A673 (cell line): ENCODE results near the gene MAP1S. TPM values are rescaled to one million over a fixed set of nuclear protein-coding genes. Genes with fewer than 3 reads are reported as not detected.

Source experiments
- Bru-seq: library from RNA; stranded (reverse); fragments of 400-500 nt; gene quantifications from one replicate; lab custom pipeline; 2021; lab: Mats Ljungman, UMichigan
- BruChase-seq, 2 experiments: library from RNA; stranded (reverse); fragments of 400-500 nt; gene quantifications; one replicate each; lab custom pipeline; 2021; lab: Mats Ljungman, UMichigan
- BruUV-seq: library from RNA; stranded (reverse); fragments of 400-500 nt; replicated peaks from 2 replicates; lab custom pipeline; 2021; lab: Mats Ljungman, UMichigan
- CTCF ChIA-PET: fragments of 300-600 bp; sonication (Branson Sonifier 250); formaldehyde crosslinking; loops from one replicate; lab custom pipeline; 2022; ENCODE audit warnings: antibody characterized with exemption; lab: Charles Lee
- POLR2A ChIA-PET: fragments of 300-600 bp; sonication (Branson Sonifier 250); formaldehyde crosslinking; loops from one replicate; lab custom pipeline; 2022; ENCODE audit warnings: antibody characterized with exemption; ENCODE audit not compliant: low non-redundant PET; lab: Charles Lee
- DNase-seq: peaks from one replicate; pipeline ENCODE4 v3.0.0-alpha.2; 2015; ENCODE audit warnings: low spot score
- H3K27ac ChIP-seq: fragments of 200-600 bp; sonication (generic); 2 replicates; pipeline ENCODE4 v1.5.1; 2016; ENCODE audit warnings: mixed run types, low read depth, mild to moderate bottlenecking, mixed read lengths, antibody characterized with exemption, low read length; ENCODE audit not compliant: poor library complexity, severe bottlenecking
- H3K27me3 ChIP-seq: fragments of 200-600 bp; sonication (generic); replicated peaks from 2 replicates; pipeline ENCODE4 v1.6.1; 2017; ENCODE audit warnings: mixed run types, low read depth, mild to moderate bottlenecking, mixed read lengths, antibody characterized with exemption, low read length; ENCODE audit not compliant: insufficient read depth, poor library complexity
- H3K36me3 ChIP-seq: fragments of 200-600 bp; sonication (generic); 2 replicates; pipeline ENCODE4 v1.6.1; 2016; ENCODE audit warnings: mixed run types, mild to moderate bottlenecking, mixed read lengths, antibody characterized with exemption, low read length; ENCODE audit not compliant: insufficient read depth, poor library complexity, severe bottlenecking
- H3K4me1 ChIP-seq: fragments of 200-600 bp; sonication (generic); 2 replicates; pipeline ENCODE4 v1.6.1; 2017; ENCODE audit warnings: mixed run types, mild to moderate bottlenecking, mixed read lengths, antibody characterized with exemption, low read length; ENCODE audit not compliant: insufficient read depth, poor library complexity, severe bottlenecking
- H3K4me3 ChIP-seq: fragments of 200-600 bp; sonication (generic); 2 replicates; pipeline ENCODE4 v1.5.1; 2016; ENCODE audit warnings: low read depth, mixed run types, mild to moderate bottlenecking, mixed read lengths, low read length; ENCODE audit not compliant: poor library complexity, severe bottlenecking
- H3K9me3 ChIP-seq: fragments of 200-600 bp; sonication (generic); 2 replicates; pipeline ENCODE4 v1.6.1; 2016; ENCODE audit warnings: mixed run types, low read depth, mild to moderate bottlenecking, mixed read lengths, antibody characterized with exemption, low read length; ENCODE audit not compliant: poor library complexity, severe bottlenecking
- CTCF ChIP-seq: fragments of 300-800, 200-600 bp; sonication (generic); conservative IDR thresholded peaks from 2 replicates; pipeline ENCODE4 v1.5.1; 2017; ENCODE audit warnings: low read depth, mild to moderate bottlenecking, antibody characterized with exemption, low read length, moderate library complexity, mixed read lengths
- EZH2 ChIP-seq: fragments of 200-600 bp; sonication (generic); IDR thresholded peaks from 2 replicates; pipeline ENCODE4 v1.6.1; 2017; ENCODE audit warnings: borderline replicate concordance, low read depth, mild to moderate bottlenecking, mixed read lengths, antibody characterized with exemption, low read length; ENCODE audit not compliant: poor library complexity, severe bottlenecking
- intact Hi-C: fragments of 100-400 bp; cut with micrococcal nuclease; formaldehyde crosslinking; loops from one replicate; pipeline ENCODE4 v1.10.0; 2022; ENCODE audit not compliant: unreplicated experiment
- long read RNA-seq: library from polyadenylated mRNA; stranded (forward); transcript quantifications from one replicate; pipeline ENCODE4 v2.0.0, GENCODE V29; 2022
- total RNA-seq: library from RNA; stranded (reverse); gene quantifications from 2 replicates; pipeline ENCODE4 v1.2.3, GENCODE V29; 2021

MAP1S gene
- total RNA-seq (79.1 and 87.3 TPM in 2 replicates), Bru-seq, nascent RNA (percentile 64 among the genes with signal in this experiment), BruChase-seq, experiment 1, labeled RNA remaining after a 2-hour chase (percentile 68 among the genes with signal in this experiment), BruChase-seq, experiment 2, labeled RNA remaining after a 6-hour chase (percentile 70 among the genes with signal in this experiment)
- long read RNA-seq, transcript MAP1S-201 (7 exons, 3,419 nt): major isoform, 160 of 218 reads
- long read RNA-seq, partial matches to known transcripts: 50 of 218 reads
- long read RNA-seq, other reads (novel, unspliced or antisense): 8 of 218 reads

- CTCF ChIA-PET: no interaction called here
- H3K27ac ChIP-seq: peak within 1 kb of the TSS; percentile 72
- BruUV-seq: no TSS peak
Observed at GRCh38 chr19:17718947-17719711, at the start of gene MAP1S. Gene MAP1S (plus strand): TSS chr19:17719480. CDS start chr19:17719503, 23 bp downstream.

GRCh38 chr19:17671906-17672305, 47.4 kb upstream of the MAP1S start:
- no peaks in the 10 kb centered on the region for H3K9me3 ChIP-seq
- TF ChIP-seq CTCF (no peak), EZH2 (no peak)
- no peaks in the 10 kb centered on the region for H3K36me3 ChIP-seq
- no peak overlapping the region for H3K4me3 ChIP-seq
- ChIA-PET POLR2A (no interaction called here), CTCF (no interaction called here)
- H3K27me3 ChIP-seq: no peaks in the 10 kb centered on the region
- H3K27ac ChIP-seq: no peak overlapping the region
- intact Hi-C loops: no loop called here
- no TSS peak for BruUV-seq
- H3K4me1 ChIP-seq: no peaks in the 10 kb centered on the region
- DNase-seq: peak; percentile 56

More at GRCh38 chr19:17718947-17719711, at the start of gene MAP1S:
- TF ChIP-seq CTCF (no peak), EZH2 (no peak)
- H3K27me3 ChIP-seq: no peaks in the 10 kb centered on the region
- H3K36me3 ChIP-seq: peaks cover 23% of the 10 kb centered on the region
- POLR2A ChIA-PET: interaction anchor here (0.5 to 0.7 kb wide), 3 partner anchors 19 to 83 kb away, joined by 3 to 8 read pairs (median 4); no protein-coding TSS in a partner anchor
- intact Hi-C loops: no loop called here
- peak; percentile 70 for DNase-seq
- H3K4me3 ChIP-seq: peak within 1 kb of the TSS; percentile 94
- no peaks in the 10 kb centered on the region for H3K9me3 ChIP-seq
- peaks cover 9% of the 10 kb centered on the region for H3K4me1 ChIP-seq

GRCh38 chr19:17673937-17674799, 45.1 kb upstream of the MAP1S start:
- H3K27me3 ChIP-seq: no peaks in the 10 kb centered on the region
- H3K4me1 ChIP-seq: no peaks in the 10 kb centered on the region
- intact Hi-C loops: no loop called here
- H3K27ac ChIP-seq: no peak overlapping the region
- H3K9me3 ChIP-seq: no peaks in the 10 kb centered on the region
- ChIA-PET CTCF (no interaction called here), POLR2A (interaction anchor here (0.5 kb wide), 1 partner anchor 195 kb away, joined by 5 read pairs; no protein-coding TSS in a partner anchor)
- no TSS peak for BruUV-seq
- no peak for DNase-seq
- TF ChIP-seq CTCF (no peak), EZH2 (no peak)
- no peak overlapping the region for H3K4me3 ChIP-seq
- H3K36me3 ChIP-seq: no peaks in the 10 kb centered on the region
